Limb (tissue), 2 donors: ENCODE measurements around the gene EXOSC3.

Experiments
- DNase-seq, 2 donors: peaks; one replicate each; pipeline ENCODE4 v3.0.0-alpha.2; 2016; ENCODE audit errors: extremely low spot score in 2 of 2

The EXOSC3 gene

DNA sequence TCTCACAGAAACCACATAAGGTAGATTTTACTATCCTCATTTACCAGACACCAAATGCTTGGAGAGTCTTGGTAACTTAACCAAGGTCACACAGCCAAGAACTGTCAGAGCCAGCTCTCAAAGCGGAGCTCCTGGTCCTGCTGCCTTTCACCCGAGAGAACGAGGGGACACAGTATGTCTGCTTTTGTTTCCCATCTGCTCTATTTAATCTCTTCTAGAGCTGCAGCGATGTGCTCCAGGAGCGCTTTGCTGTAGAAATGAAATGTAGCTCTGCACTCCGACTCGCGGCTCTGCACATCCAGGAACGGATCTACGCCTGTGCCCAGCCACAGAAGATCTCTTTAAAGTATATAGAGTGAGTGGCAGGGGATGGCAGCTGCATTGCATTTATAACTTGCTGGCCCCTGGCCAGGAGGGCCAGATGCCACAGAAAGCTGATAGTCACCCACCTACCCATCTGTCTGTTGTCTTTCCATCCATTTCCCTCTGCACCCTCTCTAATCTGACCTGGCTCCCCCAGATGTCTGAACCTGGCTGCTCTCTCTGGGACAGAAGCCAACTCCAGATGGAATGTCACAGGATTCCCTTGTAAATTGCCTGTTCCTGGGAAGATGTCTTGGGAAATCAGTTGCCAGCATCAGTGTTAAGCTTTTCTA is 52.6 kb downstream of the EXOSC3 start:
- peak; percentile 54 to 75 for DNase-seq

DNA sequence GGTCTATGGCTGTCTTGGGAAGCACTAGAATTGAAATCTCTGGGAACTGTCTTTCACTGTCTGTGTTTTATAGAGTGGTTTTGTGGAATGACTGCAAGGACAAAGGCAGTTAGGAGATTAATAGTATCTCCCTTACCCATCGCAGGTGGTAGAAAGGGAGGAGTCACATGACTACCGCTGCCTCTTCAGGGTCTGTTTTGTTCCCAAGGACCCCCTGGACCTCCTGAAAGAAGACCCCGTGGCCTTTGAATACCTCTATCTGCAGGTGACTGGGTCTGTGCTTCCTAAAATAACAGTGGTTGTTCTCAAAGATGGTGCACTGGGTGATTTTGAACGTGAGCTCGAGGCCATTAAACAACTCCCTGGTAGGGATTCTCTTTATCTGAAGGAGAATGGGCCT is 54.0 kb downstream of the EXOSC3 start:
- DNase-seq: no peak

DNA sequence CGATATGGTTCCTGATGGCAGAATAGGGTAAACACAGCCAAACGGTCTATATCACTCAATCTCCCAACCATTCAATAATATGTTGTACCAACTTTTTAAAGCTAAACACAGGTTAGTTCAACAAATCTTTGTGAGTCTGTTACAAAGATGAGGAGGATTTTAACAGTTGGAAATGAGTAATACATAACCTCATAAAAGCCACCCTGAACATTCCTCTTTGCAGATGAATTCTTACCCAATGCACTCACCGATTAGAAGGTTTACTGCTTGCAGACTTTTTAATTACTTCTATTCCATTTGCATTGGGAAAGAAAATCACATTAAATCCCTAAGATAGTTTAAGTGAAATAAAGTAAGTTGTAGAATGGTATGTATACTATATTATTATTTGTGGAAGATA is 54.6 kb downstream of the EXOSC3 start:
- no peak for DNase-seq
